A673 (cell line): Measurements from ENCODE around the gene IFNL2.

Experiments
- CTCF ChIP-seq: fragments of 300-800, 200-600 bp; sonication (generic); conservative IDR thresholded peaks from 2 replicates; pipeline ENCODE4 v1.5.1; 2017; ENCODE audit warnings: low read depth, mild to moderate bottlenecking, antibody characterized with exemption, low read length, moderate library complexity, mixed read lengths
- EZH2 ChIP-seq: fragments of 200-600 bp; sonication (generic); IDR thresholded peaks from 2 replicates; pipeline ENCODE4 v1.6.1; 2017; ENCODE audit warnings: borderline replicate concordance, low read depth, mild to moderate bottlenecking, mixed read lengths, antibody characterized with exemption, low read length; ENCODE audit not compliant: poor library complexity, severe bottlenecking

- TF ChIP-seq CTCF = no peak
- TF ChIP-seq EZH2 = peak; percentile 61
Observed at GRCh38 chr19:39247701-39248664, 20.2 kb upstream of the IFNL2 start.
